GM20000 (cell line): Measurements from ENCODE around the gene STXBP5.

Source experiments
- DNase-seq: peaks from one replicate; pipeline ENCODE4 v3.0.0; 2012; ENCODE audit warnings: low spot score
- TF ChIP-seq, protein P1 (sequence below): IDR thresholded peaks from 2 replicates; pipeline ENCODE4 v1.5.1; 2012; ENCODE audit warnings: mild to moderate bottlenecking, control low read depth; ENCODE audit errors: extremely low read depth, missing control alignments

Gene STXBP5

DNA sequence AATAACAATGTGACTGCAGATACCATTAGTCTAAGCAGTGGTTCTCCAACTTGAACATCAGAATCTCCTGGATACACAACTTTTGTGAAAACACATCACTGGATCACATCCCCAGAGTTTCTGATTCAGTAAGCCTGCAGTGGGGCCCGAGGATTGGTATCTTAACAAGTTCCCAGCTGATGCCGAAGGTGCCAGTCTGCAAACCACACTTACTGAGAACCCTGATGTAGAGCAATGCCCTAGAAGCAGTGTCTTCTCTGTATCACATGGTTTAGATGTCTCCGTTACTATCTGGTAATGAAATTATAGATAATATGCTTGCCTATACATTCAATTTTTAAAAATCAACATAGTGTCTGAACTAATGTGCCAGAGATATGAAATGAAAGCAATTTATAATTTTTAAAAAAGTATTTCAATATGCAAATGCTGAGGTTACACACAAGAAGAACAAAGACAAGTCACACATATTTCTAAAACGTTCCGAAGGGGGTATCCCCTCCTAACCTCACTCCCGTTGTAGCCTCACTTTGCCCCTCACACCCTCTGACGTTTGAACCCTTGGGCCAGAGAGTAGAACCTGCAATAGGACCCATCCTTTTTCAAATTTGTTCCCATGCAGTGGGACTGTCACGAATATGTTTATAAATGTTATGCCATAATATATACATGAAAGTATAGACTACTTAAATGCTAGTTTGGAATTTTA is 188.9 kb downstream of the STXBP5 start:
- DNase-seq, result no peak
- TF ChIP-seq, protein P1, sequence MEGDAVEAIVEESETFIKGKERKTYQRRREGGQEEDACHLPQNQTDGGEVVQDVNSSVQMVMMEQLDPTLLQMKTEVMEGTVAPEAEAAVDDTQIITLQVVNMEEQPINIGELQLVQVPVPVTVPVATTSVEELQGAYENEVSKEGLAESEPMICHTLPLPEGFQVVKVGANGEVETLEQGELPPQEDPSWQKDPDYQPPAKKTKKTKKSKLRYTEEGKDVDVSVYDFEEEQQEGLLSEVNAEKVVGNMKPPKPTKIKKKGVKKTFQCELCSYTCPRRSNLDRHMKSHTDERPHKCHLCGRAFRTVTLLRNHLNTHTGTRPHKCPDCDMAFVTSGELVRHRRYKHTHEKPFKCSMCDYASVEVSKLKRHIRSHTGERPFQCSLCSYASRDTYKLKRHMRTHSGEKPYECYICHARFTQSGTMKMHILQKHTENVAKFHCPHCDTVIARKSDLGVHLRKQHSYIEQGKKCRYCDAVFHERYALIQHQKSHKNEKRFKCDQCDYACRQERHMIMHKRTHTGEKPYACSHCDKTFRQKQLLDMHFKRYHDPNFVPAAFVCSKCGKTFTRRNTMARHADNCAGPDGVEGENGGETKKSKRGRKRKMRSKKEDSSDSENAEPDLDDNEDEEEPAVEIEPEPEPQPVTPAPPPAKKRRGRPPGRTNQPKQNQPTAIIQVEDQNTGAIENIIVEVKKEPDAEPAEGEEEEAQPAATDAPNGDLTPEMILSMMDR, result no peak

DNA sequence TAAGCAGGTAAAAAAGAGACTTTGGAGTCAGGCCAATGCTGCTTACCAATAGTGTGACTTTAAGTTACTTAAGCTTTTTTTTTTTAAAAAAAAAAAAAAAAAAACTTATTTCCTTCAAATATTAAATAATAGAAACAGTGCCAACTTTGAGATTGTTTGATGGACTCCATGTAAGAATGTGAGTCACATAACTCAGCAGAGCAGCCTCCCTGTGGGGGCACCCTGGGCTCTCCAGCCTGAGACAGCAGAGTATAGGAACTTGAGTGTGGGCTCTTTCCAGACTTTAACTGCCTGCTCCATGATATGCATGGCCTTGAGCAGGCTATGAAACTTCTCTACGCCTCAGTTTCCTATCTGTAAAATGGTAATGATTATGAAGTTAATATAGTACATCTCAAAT is 190.9 kb downstream of the STXBP5 start:
- DNase-seq, result no peak
- TF ChIP-seq, protein P1, result no peak

DNA sequence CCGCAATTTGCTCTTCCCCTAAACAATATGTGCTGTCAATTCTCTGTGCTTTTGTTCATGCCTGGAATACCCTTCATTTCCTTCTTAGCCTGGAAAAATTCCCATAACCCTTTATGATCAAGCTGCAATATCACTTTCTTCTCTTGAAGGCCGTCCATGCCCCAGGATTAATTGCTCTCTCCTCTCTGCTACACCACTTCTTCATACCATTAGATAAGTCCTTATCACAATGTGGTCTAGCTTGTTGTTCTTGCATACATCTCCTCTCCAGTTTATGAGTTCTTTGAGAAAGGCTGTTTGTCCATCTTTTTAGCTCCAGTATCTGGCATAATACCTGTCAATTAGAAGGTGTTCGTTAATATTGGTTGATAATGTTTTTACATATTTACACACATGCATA is 193.1 kb downstream of the STXBP5 start:
- TF ChIP-seq, protein P1, result no peak
- DNase-seq, result no peak

DNA sequence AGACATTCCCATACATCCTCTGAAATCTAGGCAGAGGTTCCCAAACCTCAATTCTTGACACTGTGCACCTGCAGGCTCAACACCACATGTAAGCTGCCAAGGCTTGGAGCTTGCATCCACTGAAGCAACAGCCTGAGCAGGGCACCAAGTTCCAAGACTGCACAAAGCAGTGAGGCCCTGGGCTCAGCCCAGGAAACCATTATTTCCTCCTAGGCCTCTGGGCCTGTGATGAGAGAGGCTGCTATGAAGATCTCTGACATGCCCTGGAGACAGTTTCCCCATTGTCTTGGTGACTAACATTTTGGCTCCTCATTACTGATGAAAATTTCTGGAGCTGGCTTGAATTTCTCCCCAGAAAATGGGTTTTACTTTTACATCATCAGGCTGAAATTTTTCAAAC is 196.8 kb downstream of the STXBP5 start:
- DNase-seq, result no peak

DNA sequence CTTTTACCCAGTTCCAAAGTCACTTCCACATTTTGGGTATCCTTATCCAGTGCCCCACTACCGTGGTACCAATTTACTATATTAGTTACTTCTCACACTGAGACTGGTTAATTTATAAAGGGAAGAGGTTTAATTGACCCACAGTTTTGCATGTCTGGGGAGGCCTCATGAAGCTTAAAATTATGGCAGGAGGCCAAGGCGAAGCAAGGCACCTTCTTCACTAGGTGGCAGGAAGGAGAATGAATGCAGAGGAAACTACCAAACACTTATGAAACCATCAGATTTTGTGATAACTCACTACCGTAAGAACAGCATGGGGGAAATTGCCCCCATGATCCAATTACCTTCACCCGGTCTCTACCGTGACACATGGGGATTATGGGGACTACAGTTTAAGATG is 197.6 kb downstream of the STXBP5 start:
- TF ChIP-seq, protein P1, result no peak
- DNase-seq, result no peak

More for the DNA sequence above, 196.8 kb downstream of the STXBP5 start:
- TF ChIP-seq, protein P1, result no peak

DNA sequence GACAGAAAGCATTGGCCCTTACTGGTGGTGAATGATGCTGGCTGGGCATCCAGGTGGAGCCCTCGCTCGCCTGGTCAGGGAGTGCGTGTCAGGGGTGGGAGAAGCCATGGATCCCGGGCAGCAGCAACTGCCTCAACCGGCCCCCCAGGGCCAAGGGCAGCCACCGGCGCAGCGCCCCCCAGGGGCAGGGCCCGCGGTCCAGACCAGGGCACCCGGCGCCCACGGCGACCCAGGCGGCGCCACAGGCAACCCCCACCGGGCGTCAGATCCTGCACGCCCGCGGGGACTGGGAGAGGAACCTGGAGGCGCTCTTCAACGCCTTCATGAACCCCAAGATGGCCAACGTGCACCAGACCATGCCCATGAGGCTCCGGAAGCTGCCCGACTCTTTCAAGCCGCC is 202.6 kb downstream of the STXBP5 start:
- TF ChIP-seq, protein P1, result no peak
- DNase-seq, result no peak

DNA sequence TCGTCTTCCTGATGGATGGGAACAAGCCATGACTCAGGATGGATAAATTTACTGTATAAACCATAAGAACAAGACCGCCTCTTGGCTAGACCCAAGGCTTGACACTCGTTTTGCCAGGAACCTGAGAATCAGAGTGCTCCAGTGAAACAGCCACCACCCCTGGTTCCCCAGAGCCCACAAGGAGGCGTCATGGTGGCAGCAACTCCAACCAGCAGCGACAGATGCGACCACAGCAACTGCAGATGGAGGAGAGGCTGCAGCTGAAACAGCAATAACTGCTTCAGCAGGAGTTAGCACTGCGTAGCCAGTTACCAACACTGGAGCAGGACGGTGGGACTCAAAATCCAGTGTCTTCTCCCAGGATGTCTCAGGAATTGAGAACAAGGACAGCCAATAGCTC is 203.4 kb downstream of the STXBP5 start:
- DNase-seq, result no peak
- TF ChIP-seq, protein P1, result no peak
